Hippocampal formation (tissue), 2 donors: ENCODE data around the gene TOPORS.
A peak's percentile ranks its signal among the peaks of the same experiment; 100 is the strongest.
"Not testable (repeated sequence)": the region's sequence is repeated elsewhere in the genome, so short reads cannot be mapped to it uniquely, and the experiment has no call there.

ENCODE experiments used
- DNase-seq, 2 donors: peaks; one replicate each; lab custom pipeline; 2025; lab: John Stamatoyannopoulos, UW

The TOPORS gene

DNA sequence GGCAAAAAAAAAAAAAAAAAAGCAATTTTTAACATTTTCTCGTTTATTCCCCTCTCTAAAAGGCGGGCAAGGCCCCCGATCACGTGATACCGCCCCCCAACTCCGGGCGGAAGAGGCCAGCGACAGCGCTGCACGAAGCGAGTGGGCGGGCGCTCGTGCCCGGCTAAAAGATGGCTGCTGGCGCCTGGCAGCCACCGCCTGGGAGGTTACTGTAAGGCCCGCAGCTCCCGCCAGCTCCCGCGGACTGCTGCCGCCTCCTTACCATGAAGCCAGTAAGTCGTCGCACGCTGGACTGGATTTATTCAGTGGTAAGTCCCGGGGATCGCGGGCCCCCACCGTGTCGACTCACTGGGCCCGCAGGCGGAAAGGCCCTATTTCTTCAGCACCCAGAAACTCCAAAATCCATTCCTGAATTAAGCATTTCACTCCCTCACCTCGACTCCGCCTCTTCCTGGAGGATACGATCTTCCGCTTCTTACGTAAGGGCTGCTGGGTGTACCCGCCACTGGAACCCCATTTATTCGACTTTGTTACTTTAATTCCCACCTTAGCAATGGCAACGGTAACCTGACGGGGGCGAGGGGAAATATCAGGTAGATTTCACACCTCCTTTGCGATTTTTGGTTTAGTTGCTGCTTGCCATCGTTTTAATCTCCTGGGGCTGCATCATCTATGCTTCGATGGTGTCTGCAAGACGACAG lies at the start of gene TOPORS, which contains the start of gene SMIM27:
TOPORS (minus strand) TSS at position 415 of the 701 bp plus-strand sequence; CDS start at position 265, 150 bp downstream.
SMIM27 (plus strand) TSS at position 156 of the 701 bp plus-strand sequence; CDS start at position 264, 108 bp downstream.
- DNase-seq, result peak; percentile 85 to 96

DNA sequence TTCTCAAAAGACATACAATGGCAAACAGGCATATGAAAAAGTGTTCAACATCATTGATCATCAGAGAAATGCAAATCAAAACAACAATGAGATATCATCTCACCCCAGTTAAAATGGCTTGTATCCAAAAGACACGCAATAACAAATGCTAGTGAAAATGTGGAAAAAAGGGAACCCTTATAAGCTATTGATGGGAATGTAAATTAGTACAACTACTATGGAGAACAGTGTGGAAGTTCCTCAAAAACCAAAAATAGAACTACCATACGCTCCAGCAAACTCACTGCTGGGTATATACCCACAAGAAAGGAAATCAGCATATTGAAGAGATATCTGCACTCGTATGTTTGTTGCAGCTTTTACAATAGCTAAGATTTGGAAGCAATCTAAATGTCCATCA lies 46.6 kb upstream of the TOPORS start:
- DNase-seq, result not testable (repeated sequence)

DNA sequence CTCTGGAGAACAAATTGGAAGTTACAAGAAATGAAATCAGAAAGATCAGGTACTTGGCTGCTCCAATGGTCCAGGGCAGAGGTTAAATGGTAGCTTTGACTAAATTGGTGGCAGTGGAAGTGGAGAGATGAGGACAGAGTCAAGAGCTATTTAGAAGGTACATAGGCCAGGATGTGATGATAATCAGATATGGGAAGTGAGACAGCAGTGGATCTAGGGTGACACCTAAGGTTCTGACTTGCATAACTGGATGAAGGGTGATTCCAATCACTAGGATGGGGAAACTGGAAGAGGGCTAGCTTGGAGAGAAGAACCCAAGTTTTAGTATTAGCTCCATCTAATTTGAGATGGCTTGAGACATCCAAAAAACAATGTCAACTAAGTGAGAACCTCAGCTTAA lies 44.5 kb upstream of the TOPORS start:
- no peak for DNase-seq

DNA sequence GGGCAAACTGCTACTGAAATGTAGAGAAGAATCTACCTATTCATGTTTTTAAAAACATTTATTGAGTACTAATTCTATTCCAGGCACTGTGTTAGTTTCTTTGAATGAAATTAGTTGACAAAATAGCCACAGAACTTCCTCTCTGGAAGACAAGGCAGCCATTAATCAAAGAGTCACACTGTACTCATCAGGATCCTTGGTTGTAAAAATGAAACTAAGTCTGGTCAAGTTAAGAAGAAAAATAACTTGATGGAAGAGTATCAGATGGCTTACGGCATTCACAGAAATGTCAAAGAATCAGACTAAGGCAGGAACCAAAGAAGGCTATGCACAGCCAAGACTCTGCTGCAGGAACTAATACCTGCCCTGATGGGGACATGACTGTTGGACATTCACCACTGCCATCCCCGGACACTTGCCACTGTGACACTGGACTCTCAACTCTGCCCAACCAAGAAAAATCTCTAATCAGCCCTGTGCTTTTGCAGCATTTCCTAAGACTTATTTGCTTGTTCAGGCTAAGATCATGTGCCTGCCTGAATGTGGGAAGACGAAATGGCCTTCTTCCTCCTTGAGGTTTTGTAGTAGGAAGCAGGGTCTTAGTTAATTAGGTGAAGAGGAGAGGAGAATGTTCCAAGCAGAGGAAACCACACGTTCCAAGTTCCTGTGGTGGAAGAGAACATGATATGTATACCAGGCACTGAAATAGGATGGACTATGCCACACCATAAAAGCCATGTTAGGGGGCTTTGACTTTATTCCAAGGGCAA lies 43.9 kb upstream of the TOPORS start:
- DNase-seq, result no peak

DNA sequence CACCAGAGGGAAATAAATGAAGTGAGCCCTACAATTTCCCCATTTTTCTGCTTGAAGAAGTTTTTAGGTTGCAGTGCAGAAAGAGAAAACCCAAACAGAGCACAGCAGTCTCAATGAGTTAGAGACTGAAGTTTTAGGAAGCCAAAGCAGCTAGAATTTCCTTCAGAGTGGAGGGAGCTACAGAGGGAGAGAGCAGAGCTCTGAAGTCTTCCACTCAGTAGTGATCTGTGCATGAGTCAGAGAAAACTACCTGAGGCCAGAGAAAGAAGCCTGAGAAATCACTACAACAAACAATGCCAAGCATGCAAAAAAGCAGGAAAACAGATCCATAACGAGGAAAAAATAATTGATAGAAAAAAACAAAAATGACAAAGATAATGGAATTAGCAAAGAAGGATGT lies 38.5 kb upstream of the TOPORS start:
- no peak for DNase-seq

DNA sequence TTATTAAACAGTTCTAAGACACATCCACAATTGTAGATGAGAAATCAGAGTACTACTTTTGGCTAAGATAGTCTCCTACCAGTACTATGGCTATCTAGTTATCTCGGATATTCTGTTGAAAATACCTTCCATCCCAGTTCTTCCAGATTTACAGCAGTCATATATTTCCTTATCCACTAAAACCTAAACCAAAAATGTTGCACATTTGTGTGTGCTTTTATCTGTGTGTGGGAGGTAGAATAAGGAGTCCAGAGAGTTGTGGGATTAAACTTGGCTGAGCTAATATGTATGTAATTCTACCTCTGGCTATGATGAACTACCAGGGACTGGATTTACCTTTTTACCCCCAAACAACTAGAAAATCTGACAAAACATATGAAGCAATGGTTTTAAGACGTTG lies 38.1 kb upstream of the TOPORS start:
- no peak for DNase-seq

DNA sequence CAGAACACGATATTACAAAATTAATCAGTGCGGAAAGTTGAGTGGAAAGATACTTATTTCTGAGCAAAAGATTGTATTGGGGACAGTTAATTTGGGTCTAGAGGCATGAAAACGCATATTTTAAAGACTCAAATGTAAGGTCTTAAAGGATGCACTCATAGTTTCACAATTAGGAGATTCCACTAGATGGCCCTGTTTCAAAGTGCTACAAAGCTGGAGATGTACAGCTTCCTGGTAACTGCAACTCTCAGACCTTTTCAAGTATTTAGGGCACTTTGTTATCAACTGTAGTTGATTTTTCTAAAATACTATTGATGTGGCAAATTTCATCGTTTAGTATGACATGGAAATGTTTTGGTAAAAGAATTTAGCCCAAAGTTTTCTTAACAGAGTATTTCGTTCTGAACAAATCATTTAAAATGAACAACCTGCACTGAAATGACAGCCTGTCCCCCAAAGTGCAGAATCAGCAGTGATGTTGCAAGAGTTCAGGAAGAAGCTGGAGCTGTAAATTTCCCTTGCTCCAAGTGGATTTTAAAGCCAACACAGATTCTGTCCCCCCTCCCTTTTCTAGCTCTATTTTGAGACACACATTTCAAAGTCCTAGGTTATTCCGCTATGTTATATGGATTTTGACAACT lies 36.8 kb upstream of the TOPORS start:
- peak in 1 of 2 donors; percentile 67 for DNase-seq

DNA sequence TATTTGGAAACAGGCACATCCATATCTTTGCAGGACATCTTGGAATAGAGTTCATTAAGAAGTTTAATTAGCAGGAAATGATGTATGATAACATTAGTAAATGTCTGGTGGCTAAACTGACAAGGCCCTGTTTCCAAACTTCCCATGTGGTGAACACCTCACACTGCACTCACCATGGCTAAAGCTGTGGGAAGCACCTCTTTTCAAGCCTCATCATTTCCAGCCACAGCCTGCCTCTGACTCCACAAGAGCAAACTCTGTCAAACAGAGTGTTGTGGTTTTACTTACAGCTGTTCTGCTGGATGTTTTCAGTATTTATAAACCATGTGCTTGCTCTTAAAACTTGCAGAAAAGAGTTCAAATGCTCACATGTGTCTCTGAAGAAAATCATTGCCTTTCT lies 35.5 kb upstream of the TOPORS start:
- DNase-seq, result no peak

DNA sequence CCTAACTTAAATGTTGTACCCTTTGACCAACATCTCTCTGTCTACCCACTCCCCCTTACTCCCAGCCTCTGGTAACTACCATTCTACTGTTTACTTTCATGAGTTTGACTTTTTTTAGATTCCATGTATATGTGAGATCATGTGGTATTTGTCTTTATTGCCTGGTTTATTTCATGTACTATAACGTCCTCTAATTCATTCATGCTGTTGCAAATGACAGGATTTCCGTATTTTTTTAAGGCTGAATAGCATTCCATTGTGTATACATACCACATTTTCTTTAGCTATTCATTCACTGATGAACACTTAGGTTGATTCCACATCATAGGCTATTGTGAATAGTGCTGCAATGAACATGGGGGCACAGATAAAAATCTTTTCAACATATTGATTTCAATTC lies 32.4 kb upstream of the TOPORS start:
- DNase-seq, result no peak

DNA sequence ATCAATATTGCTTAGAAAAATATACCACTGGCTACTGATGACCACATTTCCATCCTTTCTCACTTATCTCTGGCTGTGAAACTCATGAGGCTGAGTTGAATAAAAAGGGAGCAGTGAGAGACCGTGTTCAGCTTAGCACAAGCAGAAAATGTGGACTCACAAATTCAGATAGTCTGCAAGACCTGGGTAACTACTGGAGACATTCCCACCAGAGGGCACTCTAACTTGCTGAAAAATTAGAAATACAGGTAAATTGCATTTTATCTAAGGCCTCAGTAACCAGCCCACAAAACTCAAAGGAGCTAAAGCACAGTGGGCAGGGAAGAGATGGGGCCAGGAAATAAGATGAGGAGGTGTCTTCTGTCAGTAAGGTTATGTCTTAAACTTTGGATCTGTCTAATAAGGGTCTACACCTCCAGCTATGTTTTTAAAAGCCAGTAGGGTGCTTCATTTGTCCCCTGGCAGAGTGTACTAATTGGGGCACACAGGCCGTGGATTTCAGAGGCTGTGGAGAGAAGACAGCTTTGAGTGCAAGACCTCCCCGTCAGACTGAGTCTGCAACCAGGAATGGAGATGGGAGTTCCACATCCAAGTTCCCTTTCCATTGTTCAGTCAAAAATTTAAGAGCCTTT lies 29.2 kb upstream of the TOPORS start:
- peak in 1 of 2 donors; percentile 76 for DNase-seq

DNA sequence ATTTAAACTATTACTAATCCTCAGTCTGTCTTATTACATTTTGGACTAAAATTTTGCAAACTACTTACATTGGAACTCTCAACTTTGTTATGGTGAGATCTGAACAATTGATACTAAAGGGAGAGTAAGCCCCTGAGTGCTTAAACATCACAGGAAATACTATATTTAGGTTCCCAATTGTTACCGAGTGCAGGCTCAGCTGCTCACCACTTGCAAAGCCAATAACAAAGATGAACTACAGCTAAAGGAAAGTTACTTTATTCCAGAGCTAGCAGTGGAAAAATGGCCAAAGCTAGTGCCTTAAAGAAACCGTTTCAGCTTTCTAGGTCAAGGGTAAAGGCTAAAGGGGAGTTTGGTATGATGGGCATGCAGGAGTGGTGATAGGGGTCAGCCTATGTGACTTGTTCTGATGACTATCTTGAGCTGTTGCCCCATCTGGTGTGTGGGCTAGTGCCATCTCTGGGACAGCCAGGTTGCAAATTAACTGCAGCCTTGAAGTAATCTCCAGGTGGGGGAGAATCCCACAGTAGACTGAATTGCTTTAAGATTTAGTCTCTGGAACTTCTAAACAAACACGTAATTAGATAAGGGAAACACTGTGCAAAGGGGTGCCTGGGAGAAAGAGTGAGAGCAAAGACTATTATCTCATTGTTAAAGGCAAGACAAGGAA lies 28.4 kb upstream of the TOPORS start:
- DNase-seq, result no peak

DNA sequence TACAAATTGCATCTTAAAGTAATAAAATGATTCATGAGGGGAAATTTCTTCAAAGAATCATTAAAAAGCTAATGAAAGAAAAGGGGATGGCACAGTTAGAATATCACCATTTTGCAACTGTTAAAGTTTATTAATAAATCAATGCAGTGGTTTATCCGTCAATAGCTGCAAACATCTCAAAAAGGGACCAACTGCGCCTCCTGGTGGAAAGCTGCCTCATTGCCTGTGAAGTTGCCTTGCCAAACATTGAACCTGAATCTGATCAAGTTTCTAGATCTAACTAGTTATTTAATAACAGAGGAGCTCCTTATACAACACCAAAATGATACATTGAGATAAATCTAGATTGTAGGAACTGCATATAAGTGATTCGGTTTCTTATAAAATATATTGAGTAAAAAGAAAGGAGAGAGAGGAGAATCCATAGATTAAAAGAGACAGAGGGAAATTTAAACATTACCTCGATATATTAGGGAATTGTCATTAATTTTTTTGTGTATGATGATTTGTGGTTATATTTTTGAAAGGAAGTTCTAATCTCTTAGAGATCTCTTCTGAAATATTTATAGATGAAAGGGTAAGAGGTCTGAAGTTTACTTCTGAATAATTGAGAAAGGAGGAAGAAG lies 27.4 kb upstream of the TOPORS start:
- DNase-seq, result peak; percentile 21 to 44

DNA sequence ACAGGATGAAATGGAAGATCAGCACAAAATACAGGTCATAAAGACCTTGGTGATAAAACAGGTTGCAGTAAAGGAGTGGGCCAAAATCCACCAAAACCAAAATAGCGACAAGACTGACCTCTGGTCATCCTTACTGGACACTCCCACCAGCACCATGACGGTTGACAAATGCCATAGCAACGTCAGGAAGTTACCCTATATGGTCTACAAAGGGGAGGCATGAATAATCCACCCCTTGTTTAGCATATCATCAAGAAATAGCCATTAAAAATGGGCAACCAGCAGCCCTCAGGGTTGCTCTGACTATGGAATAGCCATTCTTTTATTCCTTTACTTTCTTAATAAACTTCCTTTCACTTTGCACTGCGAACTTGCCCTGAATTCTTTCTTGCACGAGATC lies 26.6 kb upstream of the TOPORS start:
- no peak for DNase-seq

DNA sequence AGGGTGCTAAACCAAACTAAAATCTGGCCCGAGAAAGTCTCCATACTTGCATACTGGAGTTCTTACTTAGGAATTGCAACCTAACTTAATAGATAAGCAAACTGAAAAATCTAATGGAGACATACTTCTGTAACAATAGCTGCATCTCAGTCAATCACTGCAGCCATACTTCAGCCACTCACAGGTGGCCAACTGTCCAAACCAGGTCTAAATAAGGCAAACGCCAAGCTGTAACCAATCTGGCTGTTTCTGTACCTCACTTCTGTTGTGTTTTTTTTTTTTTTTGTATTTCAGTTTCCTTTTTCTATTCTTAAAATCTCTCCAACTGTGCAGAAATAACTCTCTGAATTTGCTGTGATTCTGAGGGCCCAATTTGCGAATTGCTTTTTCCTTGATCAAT lies 24.9 kb upstream of the TOPORS start:
- DNase-seq, result no peak

DNA sequence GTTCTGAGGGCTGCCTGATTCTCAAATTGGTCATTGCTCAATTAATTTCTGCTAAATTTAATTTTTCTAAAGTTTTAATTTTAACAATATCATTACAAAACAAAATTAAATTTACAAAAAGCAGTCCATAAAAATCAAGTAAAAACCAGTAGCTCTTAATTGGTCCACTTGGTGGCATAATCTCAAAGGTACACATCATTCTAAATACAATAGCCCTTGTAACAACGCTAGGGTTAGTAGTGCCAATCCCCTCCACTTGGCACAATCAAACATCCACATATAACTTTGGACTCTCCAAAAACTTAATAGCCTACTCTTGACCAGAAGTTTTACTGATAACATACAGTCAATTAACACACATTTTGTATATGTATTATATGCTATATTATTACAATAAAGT lies 22.5 kb upstream of the TOPORS start:
- no peak for DNase-seq

DNA sequence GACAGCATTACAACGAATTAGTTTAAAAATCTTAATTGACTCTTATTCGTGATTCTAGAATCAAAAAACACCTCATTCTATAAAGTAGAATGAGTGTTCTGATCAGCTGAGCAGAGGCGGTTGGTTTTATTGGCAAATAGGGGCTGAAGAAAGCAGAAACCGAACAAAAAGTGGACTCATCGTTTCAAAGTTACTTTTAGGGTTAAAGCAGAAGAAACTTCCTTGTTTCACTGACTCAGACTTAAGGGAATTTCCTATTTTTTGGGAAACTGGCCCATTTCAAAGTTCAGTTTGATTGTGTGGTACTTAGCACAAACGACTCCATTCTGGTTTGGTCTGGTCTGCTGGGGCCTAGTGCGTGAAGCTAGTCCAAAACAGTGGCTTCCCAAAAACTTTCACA lies 21.4 kb upstream of the TOPORS start:
- DNase-seq, result no peak

DNA sequence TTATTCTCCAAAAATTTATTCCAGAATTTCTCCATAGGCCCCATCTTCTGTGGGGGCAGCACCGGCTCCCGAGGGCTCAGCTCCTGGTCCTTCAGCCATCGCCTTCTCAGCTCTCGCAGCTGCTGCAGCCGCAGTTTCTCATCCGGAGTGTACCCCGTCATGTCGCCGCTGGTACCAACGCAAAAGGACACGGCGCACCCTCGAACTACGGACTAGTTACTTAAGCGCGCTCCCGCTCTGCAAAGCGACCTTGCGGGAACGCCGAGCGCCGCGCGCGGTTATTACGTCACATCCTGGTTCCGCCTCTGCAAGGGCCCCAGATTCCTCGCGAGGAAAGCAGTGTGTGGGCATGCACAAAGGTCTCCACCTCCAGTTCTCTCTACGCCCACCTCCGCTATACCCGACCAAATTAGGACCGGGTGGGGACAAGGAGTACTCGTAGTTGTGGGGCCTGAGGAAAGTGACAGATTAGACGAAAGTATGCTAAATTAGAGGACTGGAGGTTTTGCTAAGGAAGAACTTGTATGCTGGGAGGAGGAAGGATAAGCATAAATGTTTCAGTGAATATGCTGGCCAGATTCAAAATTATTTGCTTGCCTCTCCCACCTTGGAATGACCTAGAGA lies 20.6 kb upstream of the TOPORS start, which contains the start of gene NDUFB6:
NDUFB6 (minus strand) TSS at position 260 of the 624 bp plus-strand sequence; CDS start at position 161, 99 bp downstream.
- peak; percentile 87 to 91 for DNase-seq

DNA sequence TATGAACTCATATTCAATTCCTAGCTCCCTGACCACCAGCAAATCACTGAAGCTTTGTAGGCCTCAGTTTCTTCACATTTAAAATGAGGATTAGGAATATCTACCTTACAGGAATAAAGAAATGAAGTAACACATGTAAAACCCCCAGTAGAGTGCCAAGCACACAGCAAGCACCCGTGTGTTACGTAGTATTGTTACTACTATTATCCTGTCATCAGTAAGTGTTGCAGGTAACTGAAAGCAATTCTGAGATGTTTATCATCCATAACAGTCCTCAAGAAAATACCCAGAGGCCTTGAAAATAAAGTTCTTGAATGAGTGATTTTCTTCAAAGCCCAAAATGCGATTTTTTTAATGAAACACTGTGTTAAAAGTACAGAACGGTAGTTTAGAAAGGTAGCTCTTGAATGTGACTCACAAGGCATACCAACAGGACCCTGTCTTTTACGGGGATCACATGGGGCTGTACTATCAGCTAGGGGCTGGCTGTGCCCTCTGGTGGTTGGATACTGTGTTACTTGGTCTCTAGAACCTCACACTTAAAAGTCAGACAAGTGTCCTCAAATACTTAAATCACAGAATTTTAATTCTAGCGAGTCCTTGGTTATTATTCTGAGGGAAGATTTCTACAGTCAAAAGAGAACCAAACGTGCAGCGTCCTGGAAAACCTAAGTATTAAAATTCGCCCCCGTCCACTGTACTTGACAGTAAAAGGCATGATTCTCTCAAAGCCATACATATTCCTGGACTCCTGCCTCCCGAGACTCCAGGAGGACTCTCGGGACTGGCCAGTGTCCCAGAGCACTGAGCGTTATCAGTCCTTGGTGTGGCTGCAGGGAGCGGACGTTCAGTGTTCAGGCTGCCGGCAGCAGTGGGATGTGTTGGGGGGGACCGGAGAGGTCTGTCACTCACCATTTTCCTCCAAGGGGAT lies 19.8 kb upstream of the TOPORS start:
- DNase-seq, result peak; percentile 57 to 70

DNA sequence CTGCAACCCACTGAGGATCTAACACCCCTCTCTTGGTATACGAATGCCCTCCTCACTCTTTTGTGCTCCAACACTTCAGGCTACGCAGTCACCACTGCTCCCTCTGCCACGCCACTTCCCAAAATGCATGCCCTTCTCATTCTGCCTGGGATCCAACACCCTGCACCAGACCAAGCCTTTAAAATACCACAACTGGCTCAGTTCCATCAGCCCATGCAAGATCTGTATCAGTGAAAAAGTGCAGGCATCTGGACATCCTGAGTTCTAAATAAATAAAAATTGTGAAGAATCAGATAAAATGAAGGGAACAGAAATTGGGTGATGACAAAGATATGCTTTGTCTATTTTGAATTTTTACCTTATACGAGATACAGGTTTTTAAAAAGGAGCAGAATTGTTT lies 17.9 kb upstream of the TOPORS start:
- no peak for DNase-seq

DNA sequence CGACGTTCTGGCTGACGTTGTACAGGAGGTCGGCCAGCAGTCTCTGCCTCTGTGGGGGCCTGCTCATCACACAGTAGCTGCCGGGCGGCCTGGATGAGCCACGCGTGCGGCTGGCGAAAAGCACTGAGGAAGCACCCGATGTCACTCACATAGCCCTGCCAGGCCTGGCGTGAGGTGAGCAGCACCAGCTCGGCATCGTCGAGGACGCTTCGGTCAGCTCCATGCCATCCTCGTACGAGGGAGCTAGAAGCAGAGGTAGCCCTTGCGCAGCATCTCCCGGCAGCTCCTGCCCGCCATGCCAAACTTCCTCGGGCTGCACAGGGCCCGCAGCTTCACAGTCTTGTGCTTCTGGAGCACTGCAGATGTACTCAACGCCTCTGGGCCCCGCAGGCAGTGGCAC lies 14.4 kb upstream of the TOPORS start:
- no peak for DNase-seq
